ENCODE data around the gene EPN1. TPM values are rescaled to one million over a fixed set of nuclear protein-coding genes. Genes with fewer than 3 reads are reported as not detected.
A peak's percentile ranks its signal among the peaks of the same experiment; 100 is the strongest.

The EPN1 gene
- total and polyA plus RNA-seq, 8 donors, result 67.7 to 120 (median 95.1) TPM

DNA sequence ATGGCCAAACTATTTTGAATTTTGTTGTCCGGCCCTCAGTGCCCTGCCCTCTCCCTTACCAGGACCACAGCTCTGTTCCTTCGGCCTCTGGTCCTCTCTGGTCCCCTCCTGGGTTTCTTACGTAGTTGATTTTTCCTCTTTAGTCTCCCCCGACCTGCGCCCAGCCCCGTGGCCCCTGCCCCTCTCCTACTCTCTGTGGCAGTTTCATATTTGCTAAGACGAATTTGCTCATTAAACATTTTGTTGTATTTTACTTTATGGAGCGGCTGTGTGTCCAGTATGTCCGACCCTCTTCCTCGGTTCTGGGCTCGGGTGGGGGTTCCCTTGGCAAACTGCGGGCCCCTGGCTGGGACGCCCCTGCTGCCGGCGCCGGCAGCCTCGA lies 576 bp upstream of the EPN1 start:
- TF ChIP-seq, protein P1, sequence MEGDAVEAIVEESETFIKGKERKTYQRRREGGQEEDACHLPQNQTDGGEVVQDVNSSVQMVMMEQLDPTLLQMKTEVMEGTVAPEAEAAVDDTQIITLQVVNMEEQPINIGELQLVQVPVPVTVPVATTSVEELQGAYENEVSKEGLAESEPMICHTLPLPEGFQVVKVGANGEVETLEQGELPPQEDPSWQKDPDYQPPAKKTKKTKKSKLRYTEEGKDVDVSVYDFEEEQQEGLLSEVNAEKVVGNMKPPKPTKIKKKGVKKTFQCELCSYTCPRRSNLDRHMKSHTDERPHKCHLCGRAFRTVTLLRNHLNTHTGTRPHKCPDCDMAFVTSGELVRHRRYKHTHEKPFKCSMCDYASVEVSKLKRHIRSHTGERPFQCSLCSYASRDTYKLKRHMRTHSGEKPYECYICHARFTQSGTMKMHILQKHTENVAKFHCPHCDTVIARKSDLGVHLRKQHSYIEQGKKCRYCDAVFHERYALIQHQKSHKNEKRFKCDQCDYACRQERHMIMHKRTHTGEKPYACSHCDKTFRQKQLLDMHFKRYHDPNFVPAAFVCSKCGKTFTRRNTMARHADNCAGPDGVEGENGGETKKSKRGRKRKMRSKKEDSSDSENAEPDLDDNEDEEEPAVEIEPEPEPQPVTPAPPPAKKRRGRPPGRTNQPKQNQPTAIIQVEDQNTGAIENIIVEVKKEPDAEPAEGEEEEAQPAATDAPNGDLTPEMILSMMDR (IDR thresholded peaks at IDR 0.05), result no peak
- Histone ChIP-seq H3K27me3 (no peaks in the 10 kb centered on the region), H3K36me3 (peaks cover 0 to 66% of the 10 kb centered on the region in 2 donors), H3K27ac (peak overlapping the region; percentile 86 to 90), H3K4me3 (peak overlapping the region; percentile 68 to 81), H3K9me3 (no peaks in the 10 kb centered on the region), H3K4me1 (peaks cover 17 to 50% of the 10 kb centered on the region in 2 donors)
- ATAC-seq (no peak), DNase-seq (no peak)
- intact Hi-C loops (cut with DNase I), result no loop called here

DNA sequence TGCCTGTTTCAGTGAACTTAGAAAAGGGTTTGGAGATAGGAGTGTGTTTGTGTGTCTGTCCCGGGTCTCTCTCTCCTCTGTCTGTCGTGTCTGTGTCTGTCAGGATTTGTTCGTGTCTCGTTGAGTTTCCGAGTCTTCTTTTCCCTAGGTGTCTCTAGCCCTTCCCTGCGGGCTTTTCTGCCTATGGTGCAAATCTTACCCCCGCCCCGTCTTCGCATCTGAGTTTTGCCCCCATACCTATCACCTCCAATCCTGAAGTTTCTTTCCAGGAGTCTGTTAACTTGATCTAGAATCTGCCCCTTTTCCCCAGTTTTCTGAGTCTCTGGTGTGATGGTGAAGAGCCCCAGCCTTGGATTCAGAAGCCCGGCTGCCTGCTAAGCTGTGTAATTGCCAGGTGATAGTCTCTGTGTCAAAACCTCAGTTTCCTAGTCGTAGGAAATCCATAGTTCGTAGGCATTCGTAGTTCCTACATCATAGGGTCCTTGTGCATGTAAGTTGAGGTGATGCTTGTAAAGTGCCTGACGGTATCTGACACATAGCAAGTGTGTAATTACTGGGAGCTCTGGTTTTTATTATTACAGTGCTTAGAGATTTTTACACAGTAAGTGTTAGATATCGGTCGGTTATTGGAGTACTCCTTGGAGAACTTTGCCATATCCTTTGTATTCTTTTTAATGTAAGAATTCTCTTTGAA lies 782 bp downstream of the EPN1 start:
- TF ChIP-seq, protein P1 (IDR thresholded peaks at IDR 0.05), result no peak

DNA sequence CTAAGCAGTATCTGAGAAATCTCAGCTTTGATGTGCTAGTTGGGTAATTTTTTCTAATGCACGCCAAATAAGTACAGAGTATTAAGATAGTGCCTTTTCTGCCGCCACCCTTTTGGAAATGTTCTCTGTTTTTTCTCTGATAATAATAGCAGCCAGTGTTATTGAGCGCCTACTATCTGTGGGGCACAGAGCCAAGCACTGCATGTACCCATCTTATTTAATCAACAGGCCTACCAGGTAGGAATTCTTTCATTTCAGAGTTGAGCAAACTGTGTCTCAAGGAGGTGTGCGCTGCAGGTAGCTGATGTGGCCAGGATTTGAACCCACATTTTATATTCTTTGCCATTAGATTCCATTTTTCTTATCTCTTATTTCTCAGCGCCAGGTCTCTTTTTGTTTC lies 1.4 kb downstream of the EPN1 start:
- H3K27ac ChIP-seq, result no peak overlapping the region
- ATAC-seq (no peak), DNase-seq (no peak)
- peaks cover 0 to 66% of the 10 kb centered on the region in 2 donors for H3K36me3 ChIP-seq
- no peaks in the 10 kb centered on the region for H3K27me3 ChIP-seq
- peaks cover 17 to 66% of the 10 kb centered on the region in 2 donors for H3K4me1 ChIP-seq
- no peaks in the 10 kb centered on the region for H3K9me3 ChIP-seq
- TF ChIP-seq, protein P1 (IDR thresholded peaks at IDR 0.05), result no peak
- H3K4me3 ChIP-seq, result peak overlapping the region; percentile 68 to 81
- intact Hi-C loops (cut with DNase I), result no loop called here

More for the DNA sequence above, 782 bp downstream of the EPN1 start:
- DNase-seq, result no peak
- H3K9me3 ChIP-seq, result no peaks in the 10 kb centered on the region
- H3K27me3 ChIP-seq, result no peaks in the 10 kb centered on the region
- peaks cover 0 to 66% of the 10 kb centered on the region in 2 donors for H3K36me3 ChIP-seq
- peaks cover 17 to 64% of the 10 kb centered on the region in 2 donors for H3K4me1 ChIP-seq
- H3K27ac ChIP-seq, result peak overlapping the region; percentile 86 to 90
- peak overlapping the region; percentile 68 to 81 for H3K4me3 ChIP-seq
- intact Hi-C loops (cut with DNase I), result no loop called here
- no peak for ATAC-seq

DNA sequence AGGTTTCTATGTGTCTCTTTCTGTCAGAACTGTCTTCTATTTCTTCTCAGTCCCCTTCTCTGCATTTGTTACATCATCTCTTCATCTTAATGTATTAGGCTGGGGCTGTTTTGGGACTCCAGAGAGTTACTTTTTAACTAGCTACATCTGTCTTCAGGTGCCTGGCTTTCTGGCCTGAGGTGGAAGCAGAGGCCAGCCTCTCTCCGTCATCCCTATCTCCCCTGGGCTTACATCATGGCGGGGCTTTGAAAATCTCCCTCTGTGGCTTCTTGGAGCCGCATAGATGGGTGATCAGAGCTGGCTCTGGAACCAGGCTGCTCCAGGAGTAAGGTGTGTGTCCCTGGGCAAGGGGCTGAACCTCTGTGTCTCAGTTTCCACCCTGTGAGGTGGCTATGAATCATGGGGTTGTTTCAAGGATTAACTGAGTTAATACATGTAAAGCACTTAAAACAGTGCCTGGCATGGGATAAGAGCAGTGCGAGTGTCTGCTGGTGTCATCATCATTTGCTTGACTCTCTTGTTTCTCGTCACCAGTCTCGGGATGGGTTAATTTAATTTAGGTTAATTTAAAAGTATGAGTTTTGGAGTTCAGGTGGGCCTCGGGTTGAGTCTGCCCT lies 2.0 kb downstream of the EPN1 start:
- ATAC-seq (no peak), DNase-seq (no peak)
- Histone ChIP-seq H3K27me3 (no peaks in the 10 kb centered on the region), H3K4me1 (peaks cover 17 to 62% of the 10 kb centered on the region in 2 donors), H3K36me3 (peaks cover 0 to 66% of the 10 kb centered on the region in 2 donors), H3K4me3 (peak overlapping the region in 1 of 2 donors; percentile 81), H3K27ac (peak overlapping the region in 1 of 2 donors; percentile 65), H3K9me3 (no peaks in the 10 kb centered on the region)
- intact Hi-C loops (cut with DNase I), result no loop called here
- TF ChIP-seq, protein P1 (IDR thresholded peaks at IDR 0.05), result no peak

DNA sequence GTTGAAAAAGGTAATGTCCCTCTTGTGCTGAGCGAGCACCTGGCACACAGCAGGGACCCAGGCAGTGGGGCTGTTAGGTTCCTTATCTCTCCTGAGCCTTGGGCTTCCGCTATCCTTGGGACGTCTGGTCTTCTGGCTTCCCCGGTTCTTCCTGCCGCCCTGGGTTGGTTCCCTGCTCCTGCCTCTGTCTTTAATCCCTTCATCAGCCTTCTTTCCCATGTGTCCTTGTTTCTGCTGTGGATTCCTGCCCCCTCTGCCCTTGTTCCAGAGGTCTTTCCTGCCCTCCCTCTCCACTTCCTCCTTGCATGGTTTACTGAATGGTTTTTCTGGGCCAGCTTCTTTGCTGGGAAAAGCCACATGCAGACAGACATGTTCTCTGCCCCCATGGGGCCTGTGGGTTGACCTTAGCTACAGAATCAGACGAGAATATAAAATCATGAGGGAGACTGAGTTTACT lies 2.6 kb downstream of the EPN1 start:
- Histone ChIP-seq H3K36me3 (peaks cover 0 to 66% of the 10 kb centered on the region in 2 donors), H3K27ac (peak overlapping the region; percentile 3 to 65), H3K27me3 (no peaks in the 10 kb centered on the region), H3K4me3 (no peak overlapping the region), H3K9me3 (no peaks in the 10 kb centered on the region), H3K4me1 (peaks cover 17 to 62% of the 10 kb centered on the region in 2 donors)
- TF ChIP-seq, protein P1 (IDR thresholded peaks at IDR 0.05), result no peak
- no peak for ATAC-seq
- DNase-seq, result peak in 1 of 4 donors; percentile 20
- intact Hi-C loops (cut with DNase I), result no loop called here

All from left lung (tissue), 10 donors.